ENCODE measurements around the gene TRPC1. TPM values are rescaled to one million over a fixed set of nuclear protein-coding genes. Genes with fewer than 3 reads are reported as not detected.
"Not testable (repeated sequence)": the region's sequence is repeated elsewhere in the genome, so short reads cannot be mapped to it uniquely, and the experiment has no call there.

Gene TRPC1
- total RNA-seq, 2 donors from 2014 or later = 37.0 to 48.5 TPM

DNA sequence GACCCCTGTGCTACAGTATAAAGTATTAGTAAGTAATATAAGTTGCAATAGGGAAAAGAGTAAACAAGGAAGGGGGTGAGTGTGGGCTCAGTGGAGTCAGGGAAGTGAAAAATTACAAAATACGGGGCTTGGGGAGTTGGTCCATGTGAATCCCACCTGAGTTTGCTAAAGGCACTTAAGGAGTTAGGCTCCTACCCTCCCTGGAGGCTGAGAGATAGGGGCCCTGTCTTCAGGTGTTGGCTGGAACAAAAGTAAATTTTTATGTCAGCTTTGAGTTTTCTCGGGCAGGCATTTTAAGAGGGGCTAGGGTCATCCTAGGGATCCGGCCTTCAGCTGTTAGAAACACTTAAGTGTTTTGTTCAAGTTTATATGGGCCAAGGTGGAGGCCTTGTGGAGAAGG is 8.2 kb downstream of the TRPC1 start:
- no peaks in the 10 kb centered on the region for H3K27me3 ChIP-seq (replicated peaks; ENCODE audit: insufficient read depth)
- H3K9me3 ChIP-seq = no peaks in the 10 kb centered on the region
- DNase-seq (ENCODE audit: low spot score) = no peak
- peaks cover 0 to 6% of the 10 kb centered on the region in 2 donors for H3K4me1 ChIP-seq (ENCODE audit: control insufficient read depth in 1 of 2, low read depth in 2 of 2)
- TF ChIP-seq, protein P1, sequence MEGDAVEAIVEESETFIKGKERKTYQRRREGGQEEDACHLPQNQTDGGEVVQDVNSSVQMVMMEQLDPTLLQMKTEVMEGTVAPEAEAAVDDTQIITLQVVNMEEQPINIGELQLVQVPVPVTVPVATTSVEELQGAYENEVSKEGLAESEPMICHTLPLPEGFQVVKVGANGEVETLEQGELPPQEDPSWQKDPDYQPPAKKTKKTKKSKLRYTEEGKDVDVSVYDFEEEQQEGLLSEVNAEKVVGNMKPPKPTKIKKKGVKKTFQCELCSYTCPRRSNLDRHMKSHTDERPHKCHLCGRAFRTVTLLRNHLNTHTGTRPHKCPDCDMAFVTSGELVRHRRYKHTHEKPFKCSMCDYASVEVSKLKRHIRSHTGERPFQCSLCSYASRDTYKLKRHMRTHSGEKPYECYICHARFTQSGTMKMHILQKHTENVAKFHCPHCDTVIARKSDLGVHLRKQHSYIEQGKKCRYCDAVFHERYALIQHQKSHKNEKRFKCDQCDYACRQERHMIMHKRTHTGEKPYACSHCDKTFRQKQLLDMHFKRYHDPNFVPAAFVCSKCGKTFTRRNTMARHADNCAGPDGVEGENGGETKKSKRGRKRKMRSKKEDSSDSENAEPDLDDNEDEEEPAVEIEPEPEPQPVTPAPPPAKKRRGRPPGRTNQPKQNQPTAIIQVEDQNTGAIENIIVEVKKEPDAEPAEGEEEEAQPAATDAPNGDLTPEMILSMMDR (IDR thresholded peaks at IDR 0.05) = no peak
- no peaks in the 10 kb centered on the region for H3K36me3 ChIP-seq
- no peak overlapping the region for H3K27ac ChIP-seq
- no peak overlapping the region for H3K4me3 ChIP-seq
- ATAC-seq (ENCODE audit: insufficient number of reproducible peaks, low FRiP score, low read depth) = no peak

- ATAC-seq (ENCODE audit: insufficient number of reproducible peaks, low FRiP score, low read depth) = no peak
- TF ChIP-seq, protein P1 (IDR thresholded peaks at IDR 0.05) = no peak
- Histone ChIP-seq H3K27me3 (replicated peaks; ENCODE audit: insufficient read depth) (no peaks in the 10 kb centered on the region), H3K4me3 (no peak overlapping the region), H3K36me3 (no peaks in the 10 kb centered on the region), H3K9me3 (no peaks in the 10 kb centered on the region), H3K4me1 (ENCODE audit: control insufficient read depth in 1 of 2, low read depth in 2 of 2) (peaks cover 0 to 5% of the 10 kb centered on the region in 2 donors), H3K27ac (no peak overlapping the region)
- DNase-seq (ENCODE audit: low spot score) = no peak
Observed at GRCh38 chr3:142734834-142735233, 11.0 kb downstream of the TRPC1 start.

GRCh38 chr3:142735462-142735861 is 11.6 kb downstream of the TRPC1 start:
- no peak for ATAC-seq (ENCODE audit: insufficient number of reproducible peaks, low FRiP score, low read depth)
- TF ChIP-seq, protein P1 (IDR thresholded peaks at IDR 0.05) = no peak
- no peak for DNase-seq (ENCODE audit: low spot score)

GRCh38 chr3:142738396-142738795 is 14.6 kb downstream of the TRPC1 start:
- TF ChIP-seq, protein P1 (IDR thresholded peaks at IDR 0.05) = no peak
- ATAC-seq (ENCODE audit: insufficient number of reproducible peaks, low FRiP score, low read depth) = no peak
- no peak for DNase-seq (ENCODE audit: low spot score)

More at GRCh38 chr3:142735462-142735861, 11.6 kb downstream of the TRPC1 start:
- Histone ChIP-seq H3K4me1 (ENCODE audit: control insufficient read depth in 1 of 2, low read depth in 2 of 2) (peaks cover 0 to 5% of the 10 kb centered on the region in 2 donors), H3K36me3 (no peaks in the 10 kb centered on the region), H3K4me3 (no peak overlapping the region), H3K9me3 (no peaks in the 10 kb centered on the region), H3K27me3 (replicated peaks; ENCODE audit: insufficient read depth) (no peaks in the 10 kb centered on the region), H3K27ac (no peak overlapping the region)

DNA sequence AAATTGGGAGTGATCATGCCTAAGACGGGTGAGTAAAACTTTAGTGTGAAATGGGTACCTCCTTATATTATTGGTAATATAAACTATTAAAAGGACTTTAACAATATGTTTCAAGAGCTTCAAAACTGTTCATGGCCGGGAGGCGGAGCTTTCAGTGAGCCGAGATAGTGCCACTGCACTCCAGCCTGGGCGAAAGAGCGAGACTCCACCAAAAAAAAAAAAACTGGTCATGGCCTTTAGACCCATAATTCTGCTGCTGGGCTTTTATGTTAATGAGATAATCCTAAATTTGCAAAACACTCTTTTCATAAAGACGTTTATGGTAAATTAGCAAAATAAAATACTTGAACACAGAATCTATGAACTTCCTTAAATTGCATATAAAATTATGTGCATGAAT is 22.8 kb downstream of the TRPC1 start:
- Histone ChIP-seq H3K27me3 (replicated peaks; ENCODE audit: insufficient read depth) (no peaks in the 10 kb centered on the region), H3K4me3 (no peak overlapping the region), H3K9me3 (no peaks in the 10 kb centered on the region), H3K4me1 (ENCODE audit: control insufficient read depth in 1 of 2, low read depth in 2 of 2) (no peaks in the 10 kb centered on the region), H3K27ac (no peak overlapping the region), H3K36me3 (no peaks in the 10 kb centered on the region)
- TF ChIP-seq, protein P1 (IDR thresholded peaks at IDR 0.05) = no peak
- no peak for ATAC-seq (ENCODE audit: insufficient number of reproducible peaks, low FRiP score, low read depth)
- no peak for DNase-seq (ENCODE audit: low spot score)

More at GRCh38 chr3:142738396-142738795, 14.6 kb downstream of the TRPC1 start:
- H3K9me3 ChIP-seq = no peaks in the 10 kb centered on the region
- no peaks in the 10 kb centered on the region for H3K27me3 ChIP-seq (replicated peaks; ENCODE audit: insufficient read depth)
- no peak overlapping the region for H3K4me3 ChIP-seq
- no peak overlapping the region for H3K27ac ChIP-seq
- H3K36me3 ChIP-seq = no peaks in the 10 kb centered on the region
- H3K4me1 ChIP-seq (ENCODE audit: control insufficient read depth in 1 of 2, low read depth in 2 of 2) = peaks cover 0 to 5% of the 10 kb centered on the region in 2 donors

GRCh38 chr3:142750531-142750930 is 26.7 kb downstream of the TRPC1 start:
- not testable (repeated sequence) for H3K27me3 ChIP-seq (replicated peaks; ENCODE audit: insufficient read depth); H3K4me1 ChIP-seq (ENCODE audit: control insufficient read depth in 1 of 2, low read depth in 2 of 2); H3K4me3 ChIP-seq; DNase-seq (ENCODE audit: low spot score); ATAC-seq (ENCODE audit: insufficient number of reproducible peaks, low FRiP score, low read depth); H3K27ac ChIP-seq; H3K9me3 ChIP-seq; H3K36me3 ChIP-seq

DNA sequence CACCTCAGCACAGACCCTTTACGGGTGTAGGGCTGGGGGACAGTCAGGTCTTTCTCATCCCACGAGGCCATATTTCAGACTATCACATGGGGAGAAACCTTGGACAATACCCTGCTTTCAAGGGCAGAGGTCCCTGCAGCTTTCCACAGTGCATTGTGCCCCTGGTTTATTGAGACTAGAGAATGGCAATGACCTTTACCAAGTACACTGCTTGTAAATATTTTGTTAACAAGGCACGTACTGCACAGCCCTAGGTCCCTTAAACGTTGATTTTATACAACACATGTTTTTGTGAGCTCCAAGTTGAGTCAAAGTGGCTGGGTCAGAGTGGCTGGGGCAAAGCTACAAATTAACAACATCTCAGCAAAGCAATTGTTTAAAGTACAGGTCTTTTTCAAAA is 28.8 kb downstream of the TRPC1 start:
- not testable (repeated sequence) for H3K36me3 ChIP-seq; H3K4me1 ChIP-seq (ENCODE audit: control insufficient read depth in 1 of 2, low read depth in 2 of 2); H3K27me3 ChIP-seq (replicated peaks; ENCODE audit: insufficient read depth); ATAC-seq (ENCODE audit: insufficient number of reproducible peaks, low FRiP score, low read depth); H3K4me3 ChIP-seq; H3K9me3 ChIP-seq; H3K27ac ChIP-seq; DNase-seq (ENCODE audit: low spot score)

Measured in thoracic aorta (tissue), 2 donors.